Right renal pelvis (tissue), 4 donors: ENCODE data around the gene ATP10D. TPM values are rescaled to one million over a fixed set of nuclear protein-coding genes. Genes with fewer than 3 reads are reported as not detected.

ENCODE experiments used
- polyA plus RNA-seq, 4 donors: library from polyadenylated mRNA; unstranded; fragments of 120-200 nt; gene quantifications; one replicate each; pipeline ENCODE4 v1.2.1, GENCODE V29; 2013; ENCODE audit not compliant: insufficient read length in 4 of 4

ATP10D gene
- polyA plus RNA-seq, 4 donors = 41.8 to 57.2 (median 49.4) TPM

Other genes starting within 250 kb of the ATP10D start
- gene COMMD8, start 21.6 kb upstream of the ATP10D start, polyA plus RNA-seq = 10 to 100 TPM; 47.2 to 53.2 (median 50.9) TPM